GM12873 (cell line): ENCODE data around the gene SLC12A7.

Experiments
- TF ChIP-seq, protein P1 (sequence below): IDR thresholded peaks from 2 replicates; pipeline ENCODE4 v1.5.1; 2012; ENCODE audit warnings: low read depth, mild to moderate bottlenecking, moderate library complexity, low read length, control low read depth; ENCODE audit not compliant: insufficient read depth; ENCODE audit errors: missing control alignments

Gene SLC12A7

DNA sequence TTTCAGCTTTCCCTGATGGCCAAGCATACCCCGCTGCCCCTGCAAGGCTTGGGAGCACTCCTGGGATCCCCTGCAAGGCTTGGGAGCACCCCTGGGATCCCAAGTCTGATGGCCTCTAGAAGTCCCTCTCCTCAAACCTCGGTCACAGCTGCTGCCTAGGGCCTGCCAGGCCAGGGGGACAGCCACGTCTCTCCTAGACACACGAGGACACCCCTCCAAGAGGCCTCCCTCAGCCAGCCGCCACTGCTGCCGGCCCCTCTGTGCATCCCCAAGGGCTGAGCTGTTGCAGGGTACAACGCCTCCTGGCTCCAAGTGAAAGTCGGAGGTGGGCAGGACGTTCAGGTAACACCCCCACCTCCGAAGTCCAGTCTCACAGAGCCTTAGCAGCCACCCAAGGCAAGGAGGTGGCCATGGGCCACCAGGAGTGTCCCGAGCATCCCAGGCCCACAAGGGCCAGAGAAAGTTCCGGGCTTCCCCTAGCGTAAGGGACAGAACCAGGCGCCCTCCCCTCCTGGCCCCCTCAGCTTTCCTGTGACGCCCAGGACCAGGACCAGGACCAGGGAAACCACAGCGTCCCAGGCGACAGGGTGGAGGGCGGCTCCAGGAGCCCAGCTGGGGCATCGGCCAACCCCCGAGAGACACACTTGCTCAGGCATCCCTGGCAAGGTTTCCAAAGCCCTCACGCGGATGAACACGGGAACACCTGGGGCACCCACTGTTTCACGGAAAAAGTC lies 17.3 kb upstream of the SLC12A7 start:
- TF ChIP-seq, protein P1, sequence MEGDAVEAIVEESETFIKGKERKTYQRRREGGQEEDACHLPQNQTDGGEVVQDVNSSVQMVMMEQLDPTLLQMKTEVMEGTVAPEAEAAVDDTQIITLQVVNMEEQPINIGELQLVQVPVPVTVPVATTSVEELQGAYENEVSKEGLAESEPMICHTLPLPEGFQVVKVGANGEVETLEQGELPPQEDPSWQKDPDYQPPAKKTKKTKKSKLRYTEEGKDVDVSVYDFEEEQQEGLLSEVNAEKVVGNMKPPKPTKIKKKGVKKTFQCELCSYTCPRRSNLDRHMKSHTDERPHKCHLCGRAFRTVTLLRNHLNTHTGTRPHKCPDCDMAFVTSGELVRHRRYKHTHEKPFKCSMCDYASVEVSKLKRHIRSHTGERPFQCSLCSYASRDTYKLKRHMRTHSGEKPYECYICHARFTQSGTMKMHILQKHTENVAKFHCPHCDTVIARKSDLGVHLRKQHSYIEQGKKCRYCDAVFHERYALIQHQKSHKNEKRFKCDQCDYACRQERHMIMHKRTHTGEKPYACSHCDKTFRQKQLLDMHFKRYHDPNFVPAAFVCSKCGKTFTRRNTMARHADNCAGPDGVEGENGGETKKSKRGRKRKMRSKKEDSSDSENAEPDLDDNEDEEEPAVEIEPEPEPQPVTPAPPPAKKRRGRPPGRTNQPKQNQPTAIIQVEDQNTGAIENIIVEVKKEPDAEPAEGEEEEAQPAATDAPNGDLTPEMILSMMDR: no peak

DNA sequence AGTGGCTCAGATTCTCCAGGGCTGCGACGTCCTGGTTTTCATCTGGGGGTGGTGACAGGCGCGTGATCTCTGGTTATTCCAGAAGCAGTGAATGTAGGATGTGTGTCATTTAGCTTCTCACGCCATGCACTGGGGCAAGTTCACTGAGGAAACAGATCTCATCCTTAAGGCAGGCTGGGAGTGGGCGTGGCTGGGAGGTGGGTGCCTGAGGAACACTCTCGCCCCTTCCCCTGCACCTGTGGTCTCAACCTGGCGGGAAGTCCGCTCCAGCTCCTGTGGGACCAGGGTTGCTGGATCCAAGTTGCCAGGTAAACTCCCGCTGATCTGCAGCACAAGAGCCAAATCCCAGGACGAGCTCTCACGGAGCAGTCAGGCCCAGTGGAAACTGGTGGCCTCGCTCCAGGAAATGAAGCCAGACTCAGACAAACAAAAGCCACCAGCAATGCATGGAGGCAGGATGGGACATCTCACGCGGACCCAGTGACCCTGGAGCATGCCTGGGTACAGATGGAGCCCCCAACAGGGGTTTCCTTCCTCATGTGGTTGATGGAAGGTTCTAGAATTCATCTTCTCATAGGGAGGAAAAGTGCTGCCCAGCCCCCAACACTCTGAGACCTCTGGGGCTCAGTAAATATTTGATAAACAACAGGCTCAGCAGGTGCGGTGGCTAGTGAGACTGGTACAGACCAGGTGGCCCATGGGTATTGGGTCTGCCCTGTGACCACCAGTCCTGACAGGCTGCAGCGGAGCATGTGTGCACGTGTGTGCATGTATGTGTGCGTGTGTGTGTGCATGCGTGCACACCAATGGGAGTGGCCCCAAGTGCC lies 16.3 kb upstream of the SLC12A7 start:
- TF ChIP-seq, protein P1: no peak

DNA sequence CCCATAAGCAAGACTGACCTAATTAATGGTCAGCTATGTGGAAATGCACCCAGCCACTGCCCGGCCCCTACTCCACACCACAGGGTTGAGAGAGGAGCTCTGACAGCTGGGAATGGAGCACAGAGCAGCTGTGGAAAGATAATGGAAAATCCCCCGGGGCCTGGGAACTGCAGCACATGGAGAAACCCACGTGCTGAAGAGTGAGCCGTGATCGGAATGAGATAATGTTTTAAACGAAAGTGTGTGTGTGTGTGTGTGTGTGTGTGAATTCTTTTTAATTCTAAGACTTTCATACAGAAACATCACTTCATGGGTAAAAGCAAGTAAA lies 13.1 kb upstream of the SLC12A7 start:
- TF ChIP-seq, protein P1: no peak

DNA sequence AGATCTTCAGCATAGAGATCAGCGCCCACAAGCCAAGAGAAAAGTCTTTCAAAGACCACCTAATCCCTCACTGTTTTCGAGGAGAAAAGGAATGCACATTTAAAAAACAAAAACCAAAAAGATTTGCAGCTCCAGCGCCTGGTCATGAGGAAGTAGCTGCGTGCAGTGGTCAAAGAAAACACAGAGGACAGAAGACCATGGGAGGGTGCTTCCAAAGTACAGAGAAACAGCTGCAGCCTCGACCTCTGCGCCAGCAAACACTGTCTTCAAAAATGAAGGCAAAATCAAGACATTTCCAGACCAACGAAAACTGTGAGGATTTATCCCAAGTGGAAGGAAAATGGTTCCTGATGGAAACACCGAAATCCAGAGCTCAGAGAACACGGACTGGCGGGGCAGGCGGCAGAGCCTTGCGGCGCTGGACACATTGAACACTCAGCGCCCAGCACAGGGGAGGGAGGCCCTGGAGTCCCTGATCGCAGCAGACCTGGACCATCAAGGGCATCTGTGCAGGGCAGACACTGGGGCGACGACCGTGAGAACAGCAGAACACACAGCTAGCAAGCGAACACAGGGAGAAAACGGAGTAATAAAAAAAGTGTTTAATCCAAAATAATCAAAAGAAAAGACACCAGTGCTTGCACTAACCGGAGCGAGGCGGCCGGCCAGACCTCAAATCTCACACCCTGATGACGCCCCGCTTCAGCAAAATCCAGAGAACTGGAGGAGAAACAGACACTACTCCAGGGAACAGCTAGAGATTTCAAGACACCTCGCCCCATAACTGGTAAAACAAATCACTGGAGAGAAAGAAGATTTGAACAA lies 12.6 kb upstream of the SLC12A7 start:
- TF ChIP-seq, protein P1: no peak

DNA sequence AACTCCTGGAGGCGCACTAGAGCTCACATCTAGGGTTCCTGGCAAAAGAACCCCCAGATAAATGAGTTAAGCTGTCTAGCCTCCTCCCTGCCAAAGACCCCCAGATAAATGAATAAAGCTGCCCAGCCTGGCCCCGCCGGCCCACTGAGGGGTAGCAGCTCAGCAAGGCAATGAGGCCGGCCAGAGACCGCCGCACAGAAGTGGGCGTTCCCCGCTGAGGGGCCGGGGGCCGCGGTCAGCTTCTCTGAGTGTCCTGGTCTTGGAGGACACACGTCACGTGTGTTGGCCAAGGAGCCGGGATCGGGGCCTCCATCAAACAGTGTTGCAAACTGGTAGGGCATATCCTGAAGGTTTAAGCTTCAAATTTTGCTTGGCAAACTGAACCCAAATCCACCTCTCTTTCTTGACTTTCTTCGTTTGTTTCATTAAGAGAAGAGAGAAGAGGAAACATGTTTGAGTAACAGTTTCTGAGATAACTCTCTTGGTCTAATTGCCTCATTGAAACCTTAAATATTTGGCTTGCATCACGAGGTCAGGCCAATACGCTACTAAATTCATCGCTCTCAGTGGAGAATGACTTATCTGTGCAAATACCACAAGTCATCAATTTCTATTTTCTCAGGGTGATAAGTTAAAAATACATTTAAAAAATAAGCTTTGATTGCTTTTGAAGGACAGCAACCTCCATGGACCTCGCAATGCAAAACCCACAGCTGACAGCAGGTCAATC lies 11.7 kb upstream of the SLC12A7 start:
- TF ChIP-seq, protein P1: no peak

DNA sequence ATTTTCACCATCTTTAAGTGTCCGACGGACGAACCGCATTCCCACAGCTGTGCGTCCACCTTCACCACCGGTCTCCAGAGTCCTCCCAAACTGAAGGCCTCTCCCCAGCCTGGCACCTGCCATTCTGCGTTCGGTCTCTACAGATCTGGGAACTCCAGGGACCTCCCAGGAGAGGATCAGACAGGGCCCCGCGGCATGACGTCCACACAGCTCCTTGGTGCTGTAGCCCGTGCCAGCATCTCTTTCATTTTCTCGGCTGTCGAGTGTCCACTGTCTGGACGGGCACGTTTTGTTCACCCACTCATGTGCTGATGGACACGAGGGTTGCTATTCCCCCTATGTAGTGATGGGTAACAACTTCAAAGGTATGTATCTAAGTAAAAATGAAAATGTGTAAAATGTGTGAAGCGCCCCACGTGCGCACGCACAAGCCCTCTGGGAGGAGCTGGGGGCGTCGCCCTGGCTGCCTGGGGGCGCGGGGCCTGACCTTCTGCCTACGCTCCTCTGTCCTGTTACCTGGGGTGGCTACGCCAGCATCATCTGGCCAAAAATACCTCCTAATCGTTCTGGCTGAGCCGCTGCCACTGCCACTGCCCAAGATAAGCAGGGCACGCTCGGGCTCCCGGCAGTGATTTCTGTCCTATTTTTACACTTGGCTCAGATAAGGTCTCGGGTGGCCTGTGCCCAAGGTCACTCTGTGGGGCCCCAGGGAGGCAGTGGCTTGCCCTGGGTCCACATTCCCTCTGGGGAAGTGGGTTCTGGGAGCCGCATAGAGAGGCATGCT lies 10.8 kb upstream of the SLC12A7 start:
- TF ChIP-seq, protein P1: no peak
